ENCODE data around the gene TPP1. TPM values are rescaled to one million over a fixed set of nuclear protein-coding genes. Genes with fewer than 3 reads are reported as not detected.

Gene TPP1
- total RNA-seq, 1 donor from 2014 or later: 7.3 TPM

Other genes starting within 250 kb of the TPP1 start
- 8.1 TPM for gene SMPD1, start 228.9 kb downstream of the TPP1 start, total RNA-seq
- 266 TPM for gene APBB1, start 200.3 kb downstream of the TPP1 start, total RNA-seq
- gene HPX, start 178.4 kb downstream of the TPP1 start, total RNA-seq: 2.3 TPM
- 65.4 TPM for gene TRIM3, start 145.5 kb downstream of the TPP1 start, total RNA-seq
- 25.3 TPM for gene ARFIP2, start 138.1 kb downstream of the TPP1 start, total RNA-seq
- gene TIMM10B, start 137.9 kb downstream of the TPP1 start, total RNA-seq: 26.7 TPM
- 3.4 TPM for gene DNHD1, start 122.1 kb downstream of the TPP1 start, total RNA-seq
- gene RRP8, start 15.8 kb downstream of the TPP1 start, total RNA-seq: 17.5 TPM
- gene ILK, start 15.6 kb downstream of the TPP1 start, total RNA-seq: 44.9 TPM
- 15.3 TPM for gene TAF10, start 7.2 kb downstream of the TPP1 start, total RNA-seq
- 49.9 TPM for gene DCHS1, start 36.4 kb upstream of the TPP1 start, total RNA-seq
- gene MRPL17, start 63.9 kb upstream of the TPP1 start, total RNA-seq: 22.3 TPM
- 0.47 TPM for gene OR2AG2, start 152.6 kb upstream of the TPP1 start, total RNA-seq
- gene OR2AG1, start 163.6 kb upstream of the TPP1 start, total RNA-seq: not detected
- 0.47 TPM for gene OR6A2, start 180.3 kb upstream of the TPP1 start, total RNA-seq
- not detected for gene OR10A5, start 226.3 kb upstream of the TPP1 start, total RNA-seq
- gene OR10A2, start 243.6 kb upstream of the TPP1 start, total RNA-seq: not detected

Measured in occipital lobe (tissue), 1 donor.